PC-3 (cell line): ENCODE results near the gene WDR93. TPM values are rescaled to one million over a fixed set of nuclear protein-coding genes. Genes with fewer than 3 reads are reported as not detected.

Experiments
- ATAC-seq: fragments of 200-7000 bp; cut with Tn5 transposase; 2 replicates; pipeline ENCODE4 v1.9.1; 2020; ENCODE audit warnings: mild to moderate bottlenecking, moderate library complexity
- BruUV-seq: library from RNA; stranded (reverse); fragments of 400-500 nt; replicated peaks from 2 replicates; lab custom pipeline; 2021; lab: Mats Ljungman, UMichigan
- CTCF ChIA-PET: fragments of 300-600 bp; sonication (Branson Sonifier 250); formaldehyde crosslinking; loops from one replicate; lab custom pipeline; 2022; ENCODE audit warnings: antibody characterized with exemption; lab: Charles Lee
- POLR2A ChIA-PET: fragments of 300-600 bp; sonication (Branson Sonifier 250); formaldehyde crosslinking; loops from one replicate; lab custom pipeline; 2022; ENCODE audit warnings: antibody characterized with exemption; ENCODE audit not compliant: unreplicated experiment; lab: Charles Lee
- DNase-seq: peaks from one replicate; pipeline ENCODE4 v3.0.0-alpha.2; 2015
- H2AFZ ChIP-seq: fragments of 300-600 bp; sonication (generic); 2 replicates; pipeline ENCODE4 v1.6.0; 2016; ENCODE audit warnings: antibody characterized with exemption, low read length
- H3F3A ChIP-seq: fragments of 300-600 bp; sonication (generic); one replicate; pipeline ENCODE4 v1.6.0; 2017; ENCODE audit warnings: antibody characterized with exemption, low read length, control low read depth, mild to moderate bottlenecking; ENCODE audit not compliant: unreplicated experiment
- H3K27ac ChIP-seq: fragments of 300-600 bp; sonication (generic); 2 replicates; pipeline ENCODE4 v1.5.1; 2016; ENCODE audit warnings: mild to moderate bottlenecking, low read length
- H3K27me3 ChIP-seq: fragments of 300-600 bp; sonication (generic); 2 replicates; pipeline ENCODE4 v1.6.1; 2016; ENCODE audit warnings: low read length, mixed read lengths
- H3K36me3 ChIP-seq: fragments of 300-600 bp; sonication (generic); 2 replicates; pipeline ENCODE4 v1.6.1; 2016; ENCODE audit warnings: low read depth, mixed run types, low read length, mixed read lengths
- H3K4me1 ChIP-seq: fragments of 300-600 bp; sonication (generic); 2 replicates; pipeline ENCODE4 v1.5.1; 2016; ENCODE audit warnings: low read length; ENCODE audit not compliant: insufficient read depth
- H3K4me2 ChIP-seq: fragments of 300-600 bp; sonication (generic); 2 replicates; pipeline ENCODE4 v1.6.0; 2016; ENCODE audit warnings: low read length
- H3K4me3 ChIP-seq: fragments of 300-600 bp; sonication (generic); 2 replicates; pipeline ENCODE4 v1.5.1; 2016; ENCODE audit warnings: mild to moderate bottlenecking, low read length, mixed read lengths
- H3K79me2 ChIP-seq: fragments of 300-600 bp; sonication (generic); 2 replicates; pipeline ENCODE4 v1.6.1; 2017; ENCODE audit warnings: low read length, mixed read lengths
- H3K9ac ChIP-seq: fragments of 300-600 bp; sonication (generic); 2 replicates; pipeline ENCODE4 v1.6.0; 2016; ENCODE audit warnings: mild to moderate bottlenecking, low read length
- H3K9me2 ChIP-seq: fragments of 300-600 bp; sonication (generic); replicated peaks from 2 replicates; pipeline ENCODE4 v1.6.1; 2016; ENCODE audit warnings: mixed run types, low read length, mixed read lengths
- H3K9me3 ChIP-seq: fragments of 300-600 bp; sonication (generic); 2 replicates; pipeline ENCODE4 v1.6.1; 2016; ENCODE audit warnings: low read length, mixed read lengths
- H4K20me1 ChIP-seq: fragments of 300-600 bp; sonication (generic); 2 replicates; pipeline ENCODE4 v1.6.1; 2016; ENCODE audit warnings: low read length, mixed read lengths
- EZH2 ChIP-seq: fragments of 300-600 bp; sonication (generic); IDR thresholded peaks from one replicate; pipeline ENCODE4 v1.6.1; 2017; ENCODE audit warnings: antibody characterized with exemption, mild to moderate bottlenecking, low read length; ENCODE audit not compliant: unreplicated experiment
- EZH2phosphoT487 ChIP-seq: fragments of 300-600 bp; sonication (generic); IDR thresholded peaks from 2 replicates; pipeline ENCODE4 v1.6.1; 2018; ENCODE audit warnings: mild to moderate bottlenecking, antibody characterized with exemption, low read length, borderline replicate concordance
- intact Hi-C: fragments of 100-400 bp; cut with micrococcal nuclease; formaldehyde crosslinking; loops from 2 replicates; pipeline ENCODE4 v1.9.0; 2023
- total RNA-seq: library from RNA; depleted of rRNA; stranded (reverse); fragments of >200 nt; gene quantifications from 2 replicates; pipeline ENCODE4 v1.2.3, GENCODE V29; 2014
- TF ChIP-seq, protein P1 (sequence below): fragments of 300-600 bp; sonication (generic); conservative IDR thresholded peaks from 2 replicates; pipeline ENCODE4 v1.5.1; 2017; ENCODE audit warnings: antibody characterized with exemption, low read depth, mild to moderate bottlenecking, low read length

WDR93 gene
- total RNA-seq, 1 experiment from 2014 or later, result 0.22 TPM

DNA sequence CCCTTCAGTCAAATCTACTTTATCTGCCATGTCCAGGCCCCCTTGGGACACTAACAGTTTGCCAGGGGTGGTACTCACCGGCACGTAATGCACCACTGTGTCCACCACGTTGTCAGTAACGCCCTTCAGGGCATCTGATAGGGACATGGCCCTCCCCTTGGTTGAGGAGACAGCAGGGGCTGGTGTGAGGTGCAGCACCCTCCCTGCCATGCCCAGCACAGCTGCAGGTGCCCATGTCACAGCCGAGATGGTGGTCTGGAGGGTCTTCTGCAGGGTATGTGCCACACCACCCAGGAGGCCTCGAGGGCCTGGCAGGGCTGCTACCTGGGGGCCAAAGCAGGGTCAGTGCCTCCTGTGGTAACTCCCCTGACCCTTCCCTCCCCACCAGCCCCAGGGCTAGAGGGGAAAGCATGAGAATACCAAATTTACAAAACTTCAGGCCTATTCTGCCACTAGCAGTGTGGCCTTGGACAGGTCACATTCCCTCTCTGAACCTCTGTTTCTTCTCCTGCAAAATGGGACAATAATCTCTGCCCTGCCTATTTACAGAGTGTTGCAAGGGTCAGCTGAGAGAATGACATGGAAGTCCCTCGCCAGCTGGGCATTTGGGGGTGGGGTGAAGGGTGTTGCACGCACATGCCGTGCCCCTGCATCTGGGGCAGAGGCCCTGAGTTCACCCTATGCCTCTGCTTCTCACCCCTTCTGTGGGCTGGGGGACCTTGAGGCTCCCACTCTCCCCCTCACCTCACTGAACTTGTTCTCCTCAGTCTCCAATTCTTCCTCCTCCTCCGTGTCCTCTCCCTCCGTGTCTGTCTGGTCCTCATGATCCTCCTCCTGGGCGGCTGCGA, 23.5 kb upstream of the WDR93 start:
- H3K36me3 ChIP-seq, result no peaks in the 10 kb centered on the region
- ChIA-PET CTCF (no interaction called here), POLR2A (no interaction called here)
- BruUV-seq, result no TSS peak
- no peaks in the 10 kb centered on the region for H4K20me1 ChIP-seq
- H3K4me1 ChIP-seq, result peaks cover 31% of the 10 kb centered on the region
- DNase-seq, result no peak
- no peaks in the 10 kb centered on the region for H3F3A ChIP-seq
- no peaks in the 10 kb centered on the region for H3K9me2 ChIP-seq
- H3K27me3 ChIP-seq, result no peaks in the 10 kb centered on the region
- H3K4me2 ChIP-seq, result no peak overlapping the region
- ATAC-seq, result no peak
- H3K4me3 ChIP-seq, result no peak overlapping the region
- no peak overlapping the region for H2AFZ ChIP-seq
- H3K9me3 ChIP-seq, result no peaks in the 10 kb centered on the region
- intact Hi-C loops, result no loop called here
- no peak overlapping the region for H3K27ac ChIP-seq
- H3K9ac ChIP-seq, result no peak overlapping the region
- TF ChIP-seq, protein P1, sequence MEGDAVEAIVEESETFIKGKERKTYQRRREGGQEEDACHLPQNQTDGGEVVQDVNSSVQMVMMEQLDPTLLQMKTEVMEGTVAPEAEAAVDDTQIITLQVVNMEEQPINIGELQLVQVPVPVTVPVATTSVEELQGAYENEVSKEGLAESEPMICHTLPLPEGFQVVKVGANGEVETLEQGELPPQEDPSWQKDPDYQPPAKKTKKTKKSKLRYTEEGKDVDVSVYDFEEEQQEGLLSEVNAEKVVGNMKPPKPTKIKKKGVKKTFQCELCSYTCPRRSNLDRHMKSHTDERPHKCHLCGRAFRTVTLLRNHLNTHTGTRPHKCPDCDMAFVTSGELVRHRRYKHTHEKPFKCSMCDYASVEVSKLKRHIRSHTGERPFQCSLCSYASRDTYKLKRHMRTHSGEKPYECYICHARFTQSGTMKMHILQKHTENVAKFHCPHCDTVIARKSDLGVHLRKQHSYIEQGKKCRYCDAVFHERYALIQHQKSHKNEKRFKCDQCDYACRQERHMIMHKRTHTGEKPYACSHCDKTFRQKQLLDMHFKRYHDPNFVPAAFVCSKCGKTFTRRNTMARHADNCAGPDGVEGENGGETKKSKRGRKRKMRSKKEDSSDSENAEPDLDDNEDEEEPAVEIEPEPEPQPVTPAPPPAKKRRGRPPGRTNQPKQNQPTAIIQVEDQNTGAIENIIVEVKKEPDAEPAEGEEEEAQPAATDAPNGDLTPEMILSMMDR, result no peak
- TF ChIP-seq EZH2 (no peak), EZH2phosphoT487 (no peak)
- no peaks in the 10 kb centered on the region for H3K79me2 ChIP-seq

DNA sequence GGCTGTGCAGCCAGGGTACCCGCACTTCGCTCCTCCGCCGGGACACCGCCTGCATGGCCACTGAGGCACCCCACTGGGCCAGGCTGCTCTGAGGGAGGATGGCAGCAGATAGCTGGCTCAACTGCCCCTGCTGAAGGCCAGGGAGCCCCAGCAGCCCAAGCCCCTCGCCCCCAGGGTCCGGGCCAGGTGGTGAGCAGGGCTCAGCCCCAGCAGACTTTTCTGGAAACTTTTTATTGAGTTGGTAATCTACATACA, 23.0 kb upstream of the WDR93 start:
- TF ChIP-seq EZH2phosphoT487, result no peak
- TF ChIP-seq, protein P1, result no peak
- TF ChIP-seq EZH2, result no peak
- no peaks in the 10 kb centered on the region for H3F3A ChIP-seq
- H3K4me3 ChIP-seq, result no peak overlapping the region
- H3K79me2 ChIP-seq, result no peaks in the 10 kb centered on the region
- H3K27ac ChIP-seq, result no peak overlapping the region
- ATAC-seq (no peak), DNase-seq (no peak)
- H4K20me1 ChIP-seq, result no peaks in the 10 kb centered on the region
- H2AFZ ChIP-seq, result no peak overlapping the region
- no peaks in the 10 kb centered on the region for H3K27me3 ChIP-seq
- no peak overlapping the region for H3K4me2 ChIP-seq
- peaks cover 25% of the 10 kb centered on the region for H3K4me1 ChIP-seq
- CTCF ChIA-PET, result no interaction called here
- POLR2A ChIA-PET, result no interaction called here
- H3K36me3 ChIP-seq, result no peaks in the 10 kb centered on the region
- no TSS peak for BruUV-seq
- no peaks in the 10 kb centered on the region for H3K9me2 ChIP-seq
- no peak overlapping the region for H3K9ac ChIP-seq
- intact Hi-C loops, result no loop called here
- no peaks in the 10 kb centered on the region for H3K9me3 ChIP-seq

DNA sequence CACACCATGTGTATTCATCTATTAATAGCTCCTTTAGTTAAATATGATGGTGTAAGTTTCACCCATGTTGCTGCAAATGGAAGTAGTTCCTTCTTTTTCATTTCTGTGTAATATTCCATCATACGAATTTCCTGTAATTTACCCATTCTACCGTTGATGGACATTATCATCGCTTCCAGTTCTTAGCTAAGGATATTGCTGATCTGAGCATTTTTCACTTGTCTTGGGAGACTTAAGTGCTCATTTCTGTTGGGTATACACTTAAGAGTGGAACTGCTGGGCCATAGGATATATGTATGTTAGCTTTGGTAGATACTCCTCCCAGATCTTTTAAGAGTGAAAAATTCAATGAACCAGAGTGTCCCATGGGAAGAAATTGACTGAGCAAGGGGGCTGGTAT, 22.4 kb upstream of the WDR93 start:
- BruUV-seq, result no TSS peak
- ATAC-seq, result no peak
- intact Hi-C loops, result no loop called here
- CTCF ChIA-PET, result no interaction called here
- DNase-seq, result no peak
- Histone ChIP-seq H3K9ac (no peak overlapping the region), H3K4me2 (no peak overlapping the region), H3K9me2 (no peaks in the 10 kb centered on the region), H3K27me3 (no peaks in the 10 kb centered on the region), H3K36me3 (no peaks in the 10 kb centered on the region), H3K4me1 (peaks cover 20% of the 10 kb centered on the region), H3K27ac (no peak overlapping the region), H3K9me3 (no peaks in the 10 kb centered on the region), H2AFZ (no peak overlapping the region), H3F3A (no peaks in the 10 kb centered on the region), H3K79me2 (no peaks in the 10 kb centered on the region), H3K4me3 (no peak overlapping the region), H4K20me1 (no peaks in the 10 kb centered on the region)
- POLR2A ChIA-PET, result no interaction called here
- TF ChIP-seq EZH2phosphoT487 (no peak), EZH2 (no peak)
- TF ChIP-seq, protein P1, result no peak
